ENCODE data around the gene PPP2R5C. TPM values are rescaled to one million over a fixed set of nuclear protein-coding genes. Genes with fewer than 3 reads are reported as not detected.

The PPP2R5C gene
- total RNA-seq, 1 donor, result 114 TPM

GRCh38 chr14:101840649-101841369 is 79.3 kb downstream of the PPP2R5C start:
- H3K4me3 ChIP-seq (ENCODE audit: low read depth, low read length), result no peak overlapping the region
- no peak for DNase-seq (ENCODE audit: low read depth)
- no peak for TF ChIP-seq CTCF (IDR thresholded peaks at IDR 0.05; ENCODE audit: insufficient read depth, low read depth, low read length)

DNA sequence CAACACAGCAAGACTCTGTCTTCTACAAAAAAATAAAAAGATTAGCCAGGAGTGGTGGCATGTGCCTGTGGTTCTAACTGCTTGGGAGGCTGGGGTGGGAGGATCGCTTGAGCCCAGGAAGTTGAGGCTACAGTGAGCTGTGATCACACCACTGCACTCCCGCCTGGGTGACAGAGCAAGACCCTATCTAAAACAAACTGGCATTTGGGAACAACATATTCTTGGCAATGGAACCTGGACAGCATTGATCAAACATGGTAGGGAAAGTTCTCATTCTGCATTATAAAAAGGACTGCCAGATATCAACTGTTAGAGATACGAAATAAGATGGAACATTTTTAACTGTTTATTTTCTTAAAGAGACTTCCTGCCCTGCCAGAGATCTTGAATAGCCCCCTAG is 81.5 kb downstream of the PPP2R5C start:
- TF ChIP-seq CTCF (IDR thresholded peaks at IDR 0.05; ENCODE audit: insufficient read depth, low read depth, low read length), result no peak
- DNase-seq (ENCODE audit: low read depth), result no peak
- H3K4me3 ChIP-seq (ENCODE audit: low read depth, low read length), result no peak overlapping the region

GRCh38 chr14:101843665-101844064 is 82.2 kb downstream of the PPP2R5C start:
- TF ChIP-seq CTCF (IDR thresholded peaks at IDR 0.05; ENCODE audit: insufficient read depth, low read depth, low read length), result peak; percentile 38
- DNase-seq (ENCODE audit: low read depth), result no peak
- H3K4me3 ChIP-seq (ENCODE audit: low read depth, low read length), result no peak overlapping the region

DNA sequence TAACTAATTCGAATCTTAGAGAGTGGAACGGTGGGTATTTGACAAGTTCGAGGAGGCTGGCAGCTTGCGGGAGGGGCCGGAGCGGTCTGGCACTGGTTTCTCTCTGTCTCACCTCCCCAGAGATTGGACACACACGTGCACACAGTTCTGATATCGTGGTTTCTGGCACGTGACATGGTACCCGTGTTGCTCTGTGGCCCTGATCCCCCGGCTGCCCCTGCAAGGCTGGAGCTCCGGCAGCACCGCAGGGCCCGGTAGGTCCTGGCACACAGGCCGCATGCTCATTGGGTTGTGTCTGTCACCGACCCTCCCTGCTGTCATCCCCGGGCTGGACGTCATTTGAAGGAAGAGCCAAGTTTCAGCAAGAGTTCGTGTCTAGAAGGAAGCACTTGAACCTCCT is 82.7 kb downstream of the PPP2R5C start:
- no peak for TF ChIP-seq CTCF (IDR thresholded peaks at IDR 0.05; ENCODE audit: insufficient read depth, low read depth, low read length)
- DNase-seq (ENCODE audit: low read depth), result no peak
- no peak overlapping the region for H3K4me3 ChIP-seq (ENCODE audit: low read depth, low read length)

- no peak overlapping the region for H3K4me3 ChIP-seq (ENCODE audit: low read depth, low read length)
- DNase-seq (ENCODE audit: low read depth), result no peak
- no peak for TF ChIP-seq CTCF (IDR thresholded peaks at IDR 0.05; ENCODE audit: insufficient read depth, low read depth, low read length)
Measured at GRCh38 chr14:101844751-101845150, 83.2 kb downstream of the PPP2R5C start.

DNA sequence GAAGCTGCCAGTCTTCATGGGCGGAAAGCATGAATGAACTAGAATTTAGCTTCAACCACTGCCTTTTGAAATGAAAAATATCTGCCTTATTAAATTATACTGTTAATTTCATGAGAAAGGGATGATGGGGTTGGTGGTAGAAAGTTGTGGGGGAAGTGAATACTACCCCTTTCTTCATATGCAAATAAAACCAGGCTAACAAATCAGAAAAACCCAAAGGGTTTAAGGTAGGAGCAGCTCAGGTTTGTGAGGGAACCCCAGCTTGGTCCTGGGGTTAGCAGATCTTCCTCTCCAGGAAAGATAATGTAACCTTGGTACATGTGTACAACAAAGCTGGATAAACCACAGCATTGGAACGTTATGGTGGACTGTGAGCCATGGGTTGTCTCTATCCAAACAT is 84.0 kb downstream of the PPP2R5C start:
- no peak for DNase-seq (ENCODE audit: low read depth)
- H3K4me3 ChIP-seq (ENCODE audit: low read depth, low read length), result no peak overlapping the region
- no peak for TF ChIP-seq CTCF (IDR thresholded peaks at IDR 0.05; ENCODE audit: insufficient read depth, low read depth, low read length)

GRCh38 chr14:101845896-101846295 is 84.4 kb downstream of the PPP2R5C start:
- no peak for TF ChIP-seq CTCF (IDR thresholded peaks at IDR 0.05; ENCODE audit: insufficient read depth, low read depth, low read length)
- no peak overlapping the region for H3K4me3 ChIP-seq (ENCODE audit: low read depth, low read length)
- no peak for DNase-seq (ENCODE audit: low read depth)
